GM23338 (cell line): ENCODE measurements around the gene KCNIP2. TPM values are rescaled to one million over a fixed set of nuclear protein-coding genes. Genes with fewer than 3 reads are reported as not detected.

ENCODE experiments used
- ATAC-seq: fragments of 200-7000 bp; cut with Tn5 transposase; 3 replicates; pipeline ENCODE4 v1.9.1; 2020
- DNase-seq: peaks from one replicate; pipeline ENCODE4 v3.0.0-alpha.2; 2015; ENCODE audit warnings: low spot score
- H2AFZ ChIP-seq: fragments of 200-600 bp; sonication (generic); 2 replicates; pipeline ENCODE4 v1.8.0; 2016; ENCODE audit warnings: antibody characterized with exemption, mild to moderate bottlenecking, moderate library complexity
- H3F3A ChIP-seq: fragments of 200-600 bp; sonication (generic); replicated peaks from 2 replicates; pipeline ENCODE4 v1.8.0; 2017; ENCODE audit warnings: antibody characterized with exemption, mixed run types, low read depth
- H3K27ac ChIP-seq: fragments of 200-600 bp; sonication (generic); 2 replicates; pipeline ENCODE4 v1.6.1; 2016; ENCODE audit warnings: low read depth
- H3K27me3 ChIP-seq: fragments of 200-600 bp; sonication (generic); 2 replicates; pipeline ENCODE4 v1.8.0; 2016; ENCODE audit warnings: mild to moderate bottlenecking, mixed run types, moderate library complexity; ENCODE audit not compliant: insufficient read depth
- H3K36me3 ChIP-seq: fragments of 200-600 bp; sonication (generic); 2 replicates; pipeline ENCODE4 v1.8.0; 2016; ENCODE audit warnings: mild to moderate bottlenecking; ENCODE audit not compliant: insufficient read depth
- H3K4me1 ChIP-seq: fragments of 200-600 bp; sonication (generic); 2 replicates; pipeline ENCODE4 v1.8.0; 2016; ENCODE audit warnings: mild to moderate bottlenecking, moderate library complexity; ENCODE audit not compliant: insufficient read depth
- H3K4me2 ChIP-seq: fragments of 200-600 bp; sonication (generic); 2 replicates; pipeline ENCODE4 v1.7.1; 2017; ENCODE audit warnings: mixed run types
- H3K4me3 ChIP-seq: fragments of 200-600 bp; sonication (generic); 2 replicates; pipeline ENCODE4 v1.6.1; 2016; ENCODE audit warnings: mixed run types
- H3K79me2 ChIP-seq: fragments of 200-600 bp; sonication (generic); replicated peaks from 2 replicates; pipeline ENCODE4 v1.8.0; 2017; ENCODE audit warnings: mild to moderate bottlenecking; ENCODE audit not compliant: insufficient read depth
- H3K9me2 ChIP-seq: fragments of 200-600 bp; sonication (generic); 2 replicates; pipeline ENCODE4 v1.8.0; 2017; ENCODE audit not compliant: insufficient read depth
- H4K20me1 ChIP-seq: fragments of 200-600 bp; sonication (generic); replicated peaks from 2 replicates; pipeline ENCODE4 v1.8.0; 2017; ENCODE audit warnings: mild to moderate bottlenecking; ENCODE audit not compliant: insufficient read depth
- H3K27ac Mint-ChIP-seq: 2 replicates; pipeline ENCODE4 v1.8.0; 2020; ENCODE audit warnings: inconsistent platforms, mild to moderate bottlenecking, moderate library complexity, mixed read lengths
- H3K27me3 Mint-ChIP-seq: 3 replicates; pipeline ENCODE4 v1.8.0; 2022; ENCODE audit warnings: low read depth, mild to moderate bottlenecking, moderate library complexity, mixed read lengths, inconsistent platforms; ENCODE audit not compliant: insufficient read depth, poor library complexity
- H3K36me3 Mint-ChIP-seq: 3 replicates; pipeline ENCODE4 v1.8.0; 2021; ENCODE audit warnings: low read depth, mild to moderate bottlenecking, inconsistent platforms, moderate library complexity, mixed read lengths
- H3K4me1 Mint-ChIP-seq: 3 replicates; pipeline ENCODE4 v1.8.0; 2020; ENCODE audit warnings: mild to moderate bottlenecking, inconsistent platforms, mixed read lengths
- H3K4me3 Mint-ChIP-seq: 3 replicates; pipeline ENCODE4 v1.8.0; 2021; ENCODE audit warnings: moderate library complexity, mild to moderate bottlenecking, inconsistent platforms, mixed read lengths
- H3K9me3 Mint-ChIP-seq: 3 replicates; pipeline ENCODE4 v1.8.0; 2020; ENCODE audit warnings: moderate library complexity, mild to moderate bottlenecking, inconsistent platforms, mixed read lengths
- CREB1 ChIP-seq: fragments of 250-450 bp; sonication (Bioruptor Pico); IDR thresholded peaks from 2 replicates; pipeline ENCODE4 v1.5.0; 2020; ENCODE audit warnings: low read depth, mild to moderate bottlenecking, moderate library complexity
- EZH2 ChIP-seq: fragments of 200-600 bp; sonication (generic); IDR thresholded peaks from one replicate; pipeline ENCODE4 v1.8.0; 2017; ENCODE audit warnings: antibody characterized with exemption, mild to moderate bottlenecking, low read depth; ENCODE audit not compliant: unreplicated experiment
- EZH2phosphoT487 ChIP-seq: fragments of 200-600 bp; sonication (generic); IDR thresholded peaks from one replicate; pipeline ENCODE4 v1.8.1; 2018; ENCODE audit warnings: antibody characterized with exemption; ENCODE audit not compliant: unreplicated experiment
- JUNB ChIP-seq: IDR thresholded peaks from one replicate; pipeline ENCODE4 v1.6.1; 2016; ENCODE audit warnings: antibody characterized with exemption; ENCODE audit not compliant: unreplicated experiment
- NANOG ChIP-seq: IDR thresholded peaks from 2 replicates; pipeline ENCODE4 v1.6.1; 2016; ENCODE audit warnings: antibody characterized with exemption, borderline replicate concordance
- POLR2AphosphoS5 ChIP-seq: IDR thresholded peaks from 2 replicates; pipeline ENCODE4 v1.6.1; 2016; ENCODE audit warnings: antibody characterized with exemption, low read depth
- REST ChIP-seq: IDR thresholded peaks from one replicate; pipeline ENCODE4 v1.6.1; 2018; ENCODE audit warnings: antibody characterized with exemption; ENCODE audit not compliant: unreplicated experiment
- STAT1 ChIP-seq: IDR thresholded peaks from one replicate; pipeline ENCODE4 v1.6.1; 2016; ENCODE audit warnings: antibody characterized with exemption; ENCODE audit not compliant: unreplicated experiment
- ZNF114 ChIP-seq: fragments of 250-450 bp; sonication (Bioruptor Pico); IDR thresholded peaks from 2 replicates; pipeline ENCODE4 v1.5.0; 2020; ENCODE audit warnings: mild to moderate bottlenecking, moderate library complexity
- ZNF331 ChIP-seq: fragments of 250-450 bp; sonication (Bioruptor Pico); IDR thresholded peaks from 2 replicates; pipeline ENCODE4 v1.5.0; 2020; ENCODE audit warnings: low read depth, mild to moderate bottlenecking, moderate library complexity
- ZNF462 ChIP-seq: fragments of 250-450 bp; sonication (Bioruptor Pico); IDR thresholded peaks from 2 replicates; pipeline ENCODE4 v1.5.0; 2020; ENCODE audit warnings: mild to moderate bottlenecking, moderate library complexity
- polyA plus RNA-seq: library from polyadenylated mRNA; unstranded; fragments of >200 nt; fragmentation: Nextera tagmentation; extraction: Ambion mirVana; gene quantifications from 2 replicates; pipeline ENCODE4 v1.2.1, GENCODE V29; 2016
- total RNA-seq: library from RNA; depleted of rRNA; stranded (reverse); fragments of >200 nt; shearing (Covaris generic); gene quantifications from 2 replicates; pipeline ENCODE4 v1.2.3, GENCODE V29; 2014

KCNIP2 gene
- total and polyA plus RNA-seq, 2 experiments from 2014 or later: 2.2 to 2.6 TPM

DNA sequence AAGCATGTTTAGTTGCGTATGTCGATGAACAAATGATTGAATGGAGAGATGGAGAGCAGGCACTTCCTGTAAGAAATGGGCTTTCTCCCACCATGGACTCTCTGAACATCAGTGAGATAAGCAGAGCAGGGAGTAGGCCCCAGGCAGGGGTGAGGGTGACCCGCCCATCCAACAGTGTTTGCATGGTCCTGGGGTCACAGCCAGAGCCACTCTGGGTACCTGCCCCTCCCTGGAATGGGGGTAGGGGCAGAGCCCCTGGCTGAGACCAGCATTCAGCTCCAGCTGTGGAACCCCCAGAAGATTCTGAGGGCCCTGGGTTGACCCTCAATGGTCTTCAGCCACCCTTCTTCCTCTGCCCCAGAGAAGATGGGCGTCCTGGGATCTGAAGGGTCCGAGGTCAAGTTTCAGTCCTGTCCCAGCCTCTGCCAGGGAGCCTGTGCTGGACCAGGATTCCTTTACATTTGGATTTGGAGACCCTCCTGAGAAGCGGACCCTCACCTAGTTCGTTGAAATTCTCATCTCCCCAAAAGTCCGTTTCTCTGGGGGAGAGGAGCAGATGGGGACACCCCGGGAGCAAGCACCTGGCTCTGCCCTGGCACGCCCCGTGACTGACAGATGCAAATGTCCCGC, 65.3 kb downstream of the KCNIP2 start:
- Mint-ChIP-seq H3K9me3 (no peaks in the 10 kb centered on the region; the same call in 2 of the 3 replicates), H3K27ac (no peak overlapping the region), H3K4me3 (peak overlapping the region; percentile 72), H3K36me3 (peaks cover 10% of the 10 kb centered on the region), H3K4me1 (peaks cover 57% of the 10 kb centered on the region), H3K27me3 (peaks cover 60% of the 10 kb centered on the region)
- Histone ChIP-seq H3K27ac (no peak overlapping the region), H3K79me2 (peaks cover 11% of the 10 kb centered on the region; the same call in 1 of the 2 replicates), H3K9me2 (no peaks in the 10 kb centered on the region), H3F3A (peaks cover 22% of the 10 kb centered on the region), H4K20me1 (no peaks in the 10 kb centered on the region), H2AFZ (peak overlapping the region; percentile 72; the same call in 1 of the 2 replicates), H3K4me3 (peak overlapping the region; percentile 78), H3K27me3 (peaks cover 55% of the 10 kb centered on the region), H3K4me2 (peak overlapping the region; percentile 95), H3K4me1 (peaks cover 66% of the 10 kb centered on the region), H3K36me3 (no peaks in the 10 kb centered on the region)
- peak; percentile 3; the same call in 2 of the 3 replicates for ATAC-seq
- DNase-seq: no peak
- TF ChIP-seq EZH2 (peak; percentile 8), ZNF331 (CRISPR knock-in tag) (no peak)

DNA sequence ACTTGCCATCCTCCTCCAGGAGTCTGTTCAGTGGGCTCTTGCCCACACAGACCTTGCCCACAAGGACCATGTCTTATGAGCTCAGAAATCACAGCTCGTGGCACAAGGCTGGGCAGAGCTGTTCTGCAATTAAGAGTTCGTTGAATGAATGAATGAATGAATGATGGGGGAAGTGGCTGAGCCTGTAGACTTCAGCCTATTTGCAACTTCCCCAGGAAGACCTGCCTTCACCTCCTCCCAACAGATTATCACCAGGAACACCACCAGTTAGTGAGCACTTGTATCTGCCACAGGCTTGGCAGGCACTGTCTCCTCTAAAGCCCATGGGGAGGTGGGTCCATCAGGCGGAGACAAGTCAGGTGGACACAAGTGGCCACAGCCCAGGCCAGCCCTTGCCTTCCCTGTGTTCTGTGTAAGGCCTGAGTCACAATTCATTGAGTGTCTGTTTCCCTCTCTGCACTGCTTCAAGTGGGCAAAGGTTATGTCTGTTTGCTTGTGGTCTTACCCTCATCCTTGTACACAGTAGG, 65.9 kb downstream of the KCNIP2 start:
- Mint-ChIP-seq H3K9me3 (no peaks in the 10 kb centered on the region), H3K4me1 (peaks cover 61% of the 10 kb centered on the region), H3K27ac (no peak overlapping the region), H3K4me3 (peak overlapping the region; percentile 31; the same call in 2 of the 3 replicates), H3K27me3 (peaks cover 62% of the 10 kb centered on the region), H3K36me3 (peaks cover 6% of the 10 kb centered on the region)
- no peak for DNase-seq
- Histone ChIP-seq H3K4me1 (peaks cover 71% of the 10 kb centered on the region), H4K20me1 (no peaks in the 10 kb centered on the region), H3K36me3 (no peaks in the 10 kb centered on the region), H3K27ac (no peak overlapping the region), H3F3A (peaks cover 28% of the 10 kb centered on the region), H2AFZ (no peak overlapping the region), H3K79me2 (peaks cover 7% of the 10 kb centered on the region; the same call in 1 of the 2 replicates), H3K27me3 (peaks cover 61% of the 10 kb centered on the region), H3K9me2 (no peaks in the 10 kb centered on the region), H3K4me2 (peak overlapping the region; percentile 95), H3K4me3 (peak overlapping the region; percentile 78; the same call in 1 of the 2 replicates)
- no peak for ATAC-seq
- no peak for TF ChIP-seq STAT1
- no peak for TF ChIP-seq ZNF462
- TF ChIP-seq CREB1 (CRISPR knock-in tag): no peak
- no peak for TF ChIP-seq JUNB
- no peak for TF ChIP-seq NANOG
- no peak for TF ChIP-seq EZH2phosphoT487
- no peak for TF ChIP-seq ZNF331 (CRISPR knock-in tag)
- TF ChIP-seq REST: no peak
- no peak for TF ChIP-seq ZNF114
- TF ChIP-seq POLR2AphosphoS5: no peak
